Lower leg skin (tissue), 3 donors: ENCODE data around the gene HAUS2.

Experiments
- CTCF ChIP-seq, 3 donors: fragments of 450-650 bp; IDR thresholded peaks; one replicate each; pipeline ENCODE4 v1.5.1; 2016; ENCODE audit warnings: antibody characterized with exemption in 3 of 3, mild to moderate bottlenecking in 3 of 3, moderate library complexity in 2 of 3
- POLR2A ChIP-seq, 2 donors: fragments of 450-650 bp; IDR thresholded peaks; one replicate each; pipeline ENCODE4 v1.6.1; 2016 to 2017; ENCODE audit warnings: antibody characterized with exemption in 2 of 2, mild to moderate bottlenecking in 1 of 2, moderate library complexity in 1 of 2

DNA sequence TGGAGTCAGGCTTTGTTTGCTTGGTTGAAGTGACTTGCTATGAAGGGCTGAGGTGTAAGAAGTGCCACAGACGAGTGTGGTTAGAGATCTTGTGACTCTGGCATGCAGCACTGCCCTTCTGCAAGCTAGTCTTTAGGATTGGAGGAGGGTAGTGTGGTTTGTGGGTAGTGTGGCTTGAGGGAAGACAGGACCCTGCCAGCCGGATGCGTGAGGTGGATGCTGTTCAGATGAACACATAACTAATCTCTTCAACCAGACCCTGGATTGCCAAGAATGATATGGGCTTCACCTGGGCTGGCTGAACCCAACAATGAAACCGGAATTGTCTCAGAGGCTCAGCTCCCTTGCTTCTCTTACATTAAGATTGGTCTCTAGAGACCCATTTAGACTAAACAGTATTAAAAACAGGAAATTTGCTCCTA lies 59.5 kb downstream of the HAUS2 start:
- no peak for TF ChIP-seq CTCF (IDR thresholded peaks at IDR 0.05)
- TF ChIP-seq POLR2A (IDR thresholded peaks at IDR 0.05): no peak
